Liver (tissue), 9 donors: ENCODE measurements around the gene ADM2. TPM values are rescaled to one million over a fixed set of nuclear protein-coding genes. Genes with fewer than 3 reads are reported as not detected.

Experiments used
- DNase-seq: peaks from one replicate; pipeline ENCODE4 v3.0.0-alpha.2; 2017; ENCODE audit warnings: low spot score
- H3K27ac ChIP-seq, 2 donors: one replicate each; pipeline ENCODE4 v1.7.0; 2013; ENCODE audit warnings: inconsistent platforms in 2 of 2, low read length in 2 of 2, control low read depth in 1 of 2, low read depth in 1 of 2, mild to moderate bottlenecking in 1 of 2
- H3K27me3 ChIP-seq, 4 donors: one replicate each; pipeline versions ENCODE4 v1.6.1 to v1.7.0; 2013; ENCODE audit warnings: low read length in 3 of 4, inconsistent platforms in 1 of 4, mild to moderate bottlenecking in 1 of 4, moderate library complexity in 1 of 4; ENCODE audit not compliant: control insufficient read depth in 4 of 4, insufficient read depth in 4 of 4
- H3K36me3 ChIP-seq, 4 donors: one replicate each; pipeline versions ENCODE4 v1.6.1 to v1.7.0; 2013; ENCODE audit warnings: low read length in 3 of 4, mild to moderate bottlenecking in 3 of 4, low read depth in 1 of 4, moderate library complexity in 1 of 4; ENCODE audit not compliant: control insufficient read depth in 4 of 4, insufficient read depth in 3 of 4
- H3K4me1 ChIP-seq, 4 donors: one replicate each; pipeline versions ENCODE4 v1.6.1 to v1.7.0; 2013; ENCODE audit warnings: low read length in 3 of 4, mild to moderate bottlenecking in 3 of 4, moderate library complexity in 1 of 4; ENCODE audit not compliant: control insufficient read depth in 4 of 4, insufficient read depth in 4 of 4
- H3K4me3 ChIP-seq, 3 donors: one replicate each; pipeline versions ENCODE4 v1.6.1 to v1.7.0; 2013; ENCODE audit warnings: low read length in 3 of 3, control low read depth in 1 of 3, low read depth in 1 of 3, mild to moderate bottlenecking in 1 of 3
- H3K9ac ChIP-seq, 2 donors: one replicate each; pipeline ENCODE4 v1.7.0; 2013; ENCODE audit warnings: low read length in 2 of 2, mild to moderate bottlenecking in 2 of 2, moderate library complexity in 2 of 2, control low read depth in 1 of 2, low read depth in 1 of 2
- H3K9me3 ChIP-seq, 4 donors: one replicate each; pipeline versions ENCODE4 v1.6.1 to v1.7.0; 2013; ENCODE audit warnings: low read length in 3 of 4; ENCODE audit not compliant: control insufficient read depth in 4 of 4
- EGR1 ChIP-seq, 2 donors: IDR thresholded peaks; 2 replicates each; pipeline ENCODE4 v1.6.1; 2016 to 2018; ENCODE audit warnings: antibody characterized with exemption in 2 of 2, low read depth in 2 of 2
- FOXA1 ChIP-seq: IDR thresholded peaks from 2 replicates; pipeline ENCODE4 v1.6.1; 2016; ENCODE audit warnings: antibody characterized with exemption
- FOXA2 ChIP-seq: IDR thresholded peaks from 2 replicates; pipeline ENCODE4 v1.6.1; 2016; ENCODE audit warnings: antibody characterized with exemption
- GABPA ChIP-seq, 2 donors: IDR thresholded peaks in 1 of 2; conservative IDR thresholded peaks in 1 of 2; 2 replicates each; pipeline ENCODE4 v1.6.1; 2016; ENCODE audit warnings: antibody characterized with exemption in 2 of 2, mild to moderate bottlenecking in 1 of 2, moderate library complexity in 1 of 2
- HNF4A ChIP-seq, 2 donors: conservative IDR thresholded peaks; 2 replicates each; pipeline ENCODE4 v1.6.1; 2016; ENCODE audit warnings: antibody characterized with exemption in 2 of 2, mild to moderate bottlenecking in 2 of 2
- HNF4G ChIP-seq: IDR thresholded peaks from 2 replicates; pipeline ENCODE4 v1.6.1; 2016; ENCODE audit warnings: antibody characterized with exemption
- JUND ChIP-seq, 2 donors: IDR thresholded peaks; 2 replicates each; pipeline ENCODE4 v1.6.1; 2016; ENCODE audit warnings: antibody characterized with exemption in 2 of 2
- NR2F2 ChIP-seq: IDR thresholded peaks from 2 replicates; pipeline ENCODE4 v1.6.1; 2016; ENCODE audit warnings: antibody characterized with exemption
- RAD21 ChIP-seq, 2 donors: IDR thresholded peaks; 2 replicates each; pipeline ENCODE4 v1.6.1; 2016; ENCODE audit warnings: antibody characterized with exemption in 2 of 2, mild to moderate bottlenecking in 2 of 2
- RXRA ChIP-seq, 2 donors: IDR thresholded peaks; 2 replicates each; pipeline ENCODE4 v1.6.1; 2017 to 2018; ENCODE audit warnings: antibody characterized with exemption in 2 of 2, mild to moderate bottlenecking in 1 of 2
- SP1 ChIP-seq: IDR thresholded peaks from 2 replicates; pipeline ENCODE4 v1.6.1; 2018; ENCODE audit warnings: antibody characterized with exemption, mild to moderate bottlenecking
- TAF1 ChIP-seq: conservative IDR thresholded peaks from 2 replicates; pipeline ENCODE4 v1.6.1; 2016; ENCODE audit warnings: antibody characterized with exemption, mild to moderate bottlenecking
- YY1 ChIP-seq: IDR thresholded peaks from 2 replicates; pipeline ENCODE4 v1.6.1; 2016; ENCODE audit warnings: antibody characterized with exemption, mild to moderate bottlenecking
- WGBS: extraction: QIAGEN DNeasy Blood & Tissue Kit; methylation state at CpG from one replicate; pipeline ENCODE4 v1.1.7; 2013; 5-methylcytosine and 5-hydroxymethylcytosine counted together
- polyA plus RNA-seq, 2 donors: library from polyadenylated mRNA; stranded (reverse) in 1 of 2; unstranded in 1 of 2; fragments of 200-250 nt in 1 of 2; fragments of >200 nt in 1 of 2; fragmentation: Nextera tagmentation in 1 of 2; extraction: Ambion mirVana in 1 of 2; gene quantifications; one replicate each; pipeline versions ENCODE4 v1.2.1 to v1.2.3, GENCODE V29; 2013 to 2015
- total RNA-seq, 2 donors: library from RNA; depleted of rRNA; stranded (reverse); fragments of >200 nt; gene quantifications; one replicate each; pipeline ENCODE4 v1.2.3, GENCODE V29; 2014
- TF ChIP-seq, protein P1 (sequence below): fragments of 150-350 bp; IDR thresholded peaks from 2 replicates; pipeline ENCODE4 v1.5.1; 2017; ENCODE audit warnings: improper control_type of control experiment, low read depth, low read length; ENCODE audit not compliant: missing input control
- TF ChIP-seq, protein P2 (sequence below): IDR thresholded peaks from 2 replicates; pipeline ENCODE4 v1.6.1; 2016; ENCODE audit warnings: antibody characterized with exemption, mild to moderate bottlenecking
- TF ChIP-seq, protein P3 (sequence below): IDR thresholded peaks from 2 replicates; pipeline ENCODE4 v1.6.1; 2016; ENCODE audit warnings: antibody characterized with exemption
- TF ChIP-seq, protein P4 (sequence below): IDR thresholded peaks from 2 replicates; pipeline ENCODE4 v1.6.1; 2016; ENCODE audit warnings: antibody characterized with exemption
- TF ChIP-seq, protein P5 (sequence below): IDR thresholded peaks from 2 replicates; pipeline ENCODE4 v1.6.1; 2016; ENCODE audit warnings: antibody characterized with exemption
- donor health status: healthy.
- donor health status: healthy.
- donor health status: healthy.
- donor health status: healthy.
- donor health status: healthy.

Gene ADM2
- total and polyA plus RNA-seq, 4 donors, result 0.79 to 2.8 (median 1.3) TPM

DNA sequence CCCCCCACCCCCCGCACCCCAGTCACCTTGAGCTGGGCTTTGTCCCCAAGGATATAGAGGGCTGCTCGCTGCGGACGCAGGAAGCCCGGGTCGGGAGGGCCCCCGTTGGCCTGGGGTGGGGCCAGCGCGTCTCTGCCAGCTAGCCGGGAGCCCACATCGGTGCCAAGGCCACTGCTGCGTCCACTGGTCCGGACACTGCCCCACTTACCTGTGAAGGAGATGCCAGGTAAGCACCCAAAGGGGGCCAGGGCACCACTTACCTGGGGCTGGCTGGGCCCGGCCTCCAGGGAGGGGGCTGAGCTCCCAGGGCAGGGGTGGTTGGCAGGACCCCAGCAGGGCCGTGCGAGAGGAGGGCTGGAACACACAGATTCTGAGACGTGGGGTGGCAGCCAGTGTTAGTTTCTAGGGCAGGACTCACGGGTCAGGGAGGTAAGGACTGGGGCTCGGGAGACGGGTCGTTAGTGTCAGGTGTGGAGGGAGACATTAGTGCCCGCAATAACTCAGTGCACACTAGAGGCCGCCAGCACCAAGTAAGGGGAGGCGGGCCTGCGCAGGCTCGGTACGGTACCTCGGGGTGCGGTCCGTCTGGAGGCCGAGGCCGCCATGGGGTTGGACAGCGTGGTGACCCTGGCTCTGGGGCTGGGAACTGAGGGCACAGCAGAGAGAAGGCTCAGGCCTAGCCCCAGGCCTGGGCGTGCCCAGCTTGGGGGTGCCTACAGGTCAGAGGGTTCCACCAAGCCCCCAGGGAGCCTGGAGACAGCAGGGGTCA, 24.7 kb upstream of the ADM2 start:
- H3K9me3 ChIP-seq, result no peaks in the 10 kb centered on the region
- H3K4me1 ChIP-seq, result no peaks in the 10 kb centered on the region
- H3K4me3 ChIP-seq, result no peak overlapping the region
- no peaks in the 10 kb centered on the region for H3K27me3 ChIP-seq
- no peak overlapping the region for H3K27ac ChIP-seq
- 92% methylated on average over 34 of the region's 34 CpGs for WGBS
- TF ChIP-seq EGR1 (IDR thresholded peaks at IDR 0.05; ENCODE audit: low read depth in 2 of 2), result no peak
- TF ChIP-seq HNF4A (conservative IDR thresholded peaks at IDR 0.05), result no peak
- TF ChIP-seq, protein P1, sequence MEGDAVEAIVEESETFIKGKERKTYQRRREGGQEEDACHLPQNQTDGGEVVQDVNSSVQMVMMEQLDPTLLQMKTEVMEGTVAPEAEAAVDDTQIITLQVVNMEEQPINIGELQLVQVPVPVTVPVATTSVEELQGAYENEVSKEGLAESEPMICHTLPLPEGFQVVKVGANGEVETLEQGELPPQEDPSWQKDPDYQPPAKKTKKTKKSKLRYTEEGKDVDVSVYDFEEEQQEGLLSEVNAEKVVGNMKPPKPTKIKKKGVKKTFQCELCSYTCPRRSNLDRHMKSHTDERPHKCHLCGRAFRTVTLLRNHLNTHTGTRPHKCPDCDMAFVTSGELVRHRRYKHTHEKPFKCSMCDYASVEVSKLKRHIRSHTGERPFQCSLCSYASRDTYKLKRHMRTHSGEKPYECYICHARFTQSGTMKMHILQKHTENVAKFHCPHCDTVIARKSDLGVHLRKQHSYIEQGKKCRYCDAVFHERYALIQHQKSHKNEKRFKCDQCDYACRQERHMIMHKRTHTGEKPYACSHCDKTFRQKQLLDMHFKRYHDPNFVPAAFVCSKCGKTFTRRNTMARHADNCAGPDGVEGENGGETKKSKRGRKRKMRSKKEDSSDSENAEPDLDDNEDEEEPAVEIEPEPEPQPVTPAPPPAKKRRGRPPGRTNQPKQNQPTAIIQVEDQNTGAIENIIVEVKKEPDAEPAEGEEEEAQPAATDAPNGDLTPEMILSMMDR, result no peak
- TF ChIP-seq RXRA (IDR thresholded peaks at IDR 0.05), result no peak
- no peak for TF ChIP-seq HNF4G
- no peak for TF ChIP-seq YY1
- no peak for TF ChIP-seq GABPA (IDR thresholded peaks at IDR 0.05 in 1 of 2, conservative IDR thresholded peaks at IDR 0.05 in 1 of 2)
- TF ChIP-seq FOXA1, result no peak
- TF ChIP-seq RAD21 (IDR thresholded peaks at IDR 0.05), result no peak
- no peak for TF ChIP-seq NR2F2
- TF ChIP-seq JUND (IDR thresholded peaks at IDR 0.05), result no peak
- TF ChIP-seq, protein P2, sequence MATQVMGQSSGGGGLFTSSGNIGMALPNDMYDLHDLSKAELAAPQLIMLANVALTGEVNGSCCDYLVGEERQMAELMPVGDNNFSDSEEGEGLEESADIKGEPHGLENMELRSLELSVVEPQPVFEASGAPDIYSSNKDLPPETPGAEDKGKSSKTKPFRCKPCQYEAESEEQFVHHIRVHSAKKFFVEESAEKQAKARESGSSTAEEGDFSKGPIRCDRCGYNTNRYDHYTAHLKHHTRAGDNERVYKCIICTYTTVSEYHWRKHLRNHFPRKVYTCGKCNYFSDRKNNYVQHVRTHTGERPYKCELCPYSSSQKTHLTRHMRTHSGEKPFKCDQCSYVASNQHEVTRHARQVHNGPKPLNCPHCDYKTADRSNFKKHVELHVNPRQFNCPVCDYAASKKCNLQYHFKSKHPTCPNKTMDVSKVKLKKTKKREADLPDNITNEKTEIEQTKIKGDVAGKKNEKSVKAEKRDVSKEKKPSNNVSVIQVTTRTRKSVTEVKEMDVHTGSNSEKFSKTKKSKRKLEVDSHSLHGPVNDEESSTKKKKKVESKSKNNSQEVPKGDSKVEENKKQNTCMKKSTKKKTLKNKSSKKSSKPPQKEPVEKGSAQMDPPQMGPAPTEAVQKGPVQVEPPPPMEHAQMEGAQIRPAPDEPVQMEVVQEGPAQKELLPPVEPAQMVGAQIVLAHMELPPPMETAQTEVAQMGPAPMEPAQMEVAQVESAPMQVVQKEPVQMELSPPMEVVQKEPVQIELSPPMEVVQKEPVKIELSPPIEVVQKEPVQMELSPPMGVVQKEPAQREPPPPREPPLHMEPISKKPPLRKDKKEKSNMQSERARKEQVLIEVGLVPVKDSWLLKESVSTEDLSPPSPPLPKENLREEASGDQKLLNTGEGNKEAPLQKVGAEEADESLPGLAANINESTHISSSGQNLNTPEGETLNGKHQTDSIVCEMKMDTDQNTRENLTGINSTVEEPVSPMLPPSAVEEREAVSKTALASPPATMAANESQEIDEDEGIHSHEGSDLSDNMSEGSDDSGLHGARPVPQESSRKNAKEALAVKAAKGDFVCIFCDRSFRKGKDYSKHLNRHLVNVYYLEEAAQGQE, result no peak
- no peak for TF ChIP-seq FOXA2
- no peak for TF ChIP-seq SP1
- TF ChIP-seq, protein P3, sequence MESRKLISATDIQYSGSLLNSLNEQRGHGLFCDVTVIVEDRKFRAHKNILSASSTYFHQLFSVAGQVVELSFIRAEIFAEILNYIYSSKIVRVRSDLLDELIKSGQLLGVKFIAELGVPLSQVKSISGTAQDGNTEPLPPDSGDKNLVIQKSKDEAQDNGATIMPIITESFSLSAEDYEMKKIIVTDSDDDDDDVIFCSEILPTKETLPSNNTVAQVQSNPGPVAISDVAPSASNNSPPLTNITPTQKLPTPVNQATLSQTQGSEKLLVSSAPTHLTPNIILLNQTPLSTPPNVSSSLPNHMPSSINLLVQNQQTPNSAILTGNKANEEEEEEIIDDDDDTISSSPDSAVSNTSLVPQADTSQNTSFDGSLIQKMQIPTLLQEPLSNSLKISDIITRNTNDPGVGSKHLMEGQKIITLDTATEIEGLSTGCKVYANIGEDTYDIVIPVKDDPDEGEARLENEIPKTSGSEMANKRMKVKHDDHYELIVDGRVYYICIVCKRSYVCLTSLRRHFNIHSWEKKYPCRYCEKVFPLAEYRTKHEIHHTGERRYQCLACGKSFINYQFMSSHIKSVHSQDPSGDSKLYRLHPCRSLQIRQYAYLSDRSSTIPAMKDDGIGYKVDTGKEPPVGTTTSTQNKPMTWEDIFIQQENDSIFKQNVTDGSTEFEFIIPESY, result no peak
- no peak for TF ChIP-seq TAF1
- TF ChIP-seq, protein P4, sequence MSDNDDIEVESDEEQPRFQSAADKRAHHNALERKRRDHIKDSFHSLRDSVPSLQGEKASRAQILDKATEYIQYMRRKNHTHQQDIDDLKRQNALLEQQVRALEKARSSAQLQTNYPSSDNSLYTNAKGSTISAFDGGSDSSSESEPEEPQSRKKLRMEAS, result no peak
- TF ChIP-seq, protein P5, sequence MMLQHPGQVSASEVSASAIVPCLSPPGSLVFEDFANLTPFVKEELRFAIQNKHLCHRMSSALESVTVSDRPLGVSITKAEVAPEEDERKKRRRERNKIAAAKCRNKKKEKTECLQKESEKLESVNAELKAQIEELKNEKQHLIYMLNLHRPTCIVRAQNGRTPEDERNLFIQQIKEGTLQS, result no peak
- no peak for DNase-seq
- H3K36me3 ChIP-seq, result peaks cover 16 to 71% (median 23%) of the 10 kb centered on the region in 4 donors
- H3K9ac ChIP-seq, result no peak overlapping the region
